ENCODE data around the gene TBX4.

GRCh38 chr17:61415374-61416210, 36.6 kb upstream of the TBX4 start:
- TF ChIP-seq, protein P1, sequence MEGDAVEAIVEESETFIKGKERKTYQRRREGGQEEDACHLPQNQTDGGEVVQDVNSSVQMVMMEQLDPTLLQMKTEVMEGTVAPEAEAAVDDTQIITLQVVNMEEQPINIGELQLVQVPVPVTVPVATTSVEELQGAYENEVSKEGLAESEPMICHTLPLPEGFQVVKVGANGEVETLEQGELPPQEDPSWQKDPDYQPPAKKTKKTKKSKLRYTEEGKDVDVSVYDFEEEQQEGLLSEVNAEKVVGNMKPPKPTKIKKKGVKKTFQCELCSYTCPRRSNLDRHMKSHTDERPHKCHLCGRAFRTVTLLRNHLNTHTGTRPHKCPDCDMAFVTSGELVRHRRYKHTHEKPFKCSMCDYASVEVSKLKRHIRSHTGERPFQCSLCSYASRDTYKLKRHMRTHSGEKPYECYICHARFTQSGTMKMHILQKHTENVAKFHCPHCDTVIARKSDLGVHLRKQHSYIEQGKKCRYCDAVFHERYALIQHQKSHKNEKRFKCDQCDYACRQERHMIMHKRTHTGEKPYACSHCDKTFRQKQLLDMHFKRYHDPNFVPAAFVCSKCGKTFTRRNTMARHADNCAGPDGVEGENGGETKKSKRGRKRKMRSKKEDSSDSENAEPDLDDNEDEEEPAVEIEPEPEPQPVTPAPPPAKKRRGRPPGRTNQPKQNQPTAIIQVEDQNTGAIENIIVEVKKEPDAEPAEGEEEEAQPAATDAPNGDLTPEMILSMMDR (IDR thresholded peaks at IDR 0.05), result no peak
- TF ChIP-seq EZH2 (IDR thresholded peaks at IDR 0.05), result no peak
